Activated CD8-positive, alpha-beta memory T cell treated with anti-CD3 and anti-CD28 coated beads, Interleukin-2, amount 10 ng/mL, durations not matched to agents 7 days and 5 days (primary cell): Measurements from ENCODE around the gene SNN. TPM values are rescaled to one million over a fixed set of nuclear protein-coding genes. Genes with fewer than 3 reads are reported as not detected.

ENCODE experiments used
- ATAC-seq: fragments of 150-1000 bp; cut with Tn5 transposase; one replicate; pipeline ENCODE4 v1.10.0; 2021; ENCODE audit warnings: moderate library complexity
- CTCF ChIA-PET: fragments of 350-600 bp; sonication (Branson Sonifier 250); formaldehyde crosslinking; loops from one replicate; lab custom pipeline; 2021; ENCODE audit warnings: antibody characterized with exemption; lab: Charles Lee
- DNase-seq: peaks from one replicate; pipeline ENCODE4 v3.0.0-alpha.2; 2020
- H3K27ac Mint-ChIP-seq: one replicate; pipeline ENCODE4 v1.8.0; 2021; ENCODE audit warnings: mild to moderate bottlenecking, mixed read lengths
- H3K27me3 Mint-ChIP-seq: one replicate; pipeline ENCODE4 v1.8.0; 2021; ENCODE audit warnings: mixed read lengths
- H3K36me3 Mint-ChIP-seq: one replicate; pipeline ENCODE4 v1.8.0; 2021; ENCODE audit warnings: mild to moderate bottlenecking, mixed read lengths
- H3K4me1 Mint-ChIP-seq: one replicate; pipeline ENCODE4 v1.8.0; 2021; ENCODE audit warnings: mixed read lengths
- H3K4me3 Mint-ChIP-seq: one replicate; pipeline ENCODE4 v1.8.0; 2021; ENCODE audit warnings: mild to moderate bottlenecking, moderate library complexity, mixed read lengths
- H3K9me3 Mint-ChIP-seq: one replicate; pipeline ENCODE4 v1.8.0; 2022; ENCODE audit warnings: low read depth, mixed read lengths
- total RNA-seq, 2 experiments: library from RNA; stranded (reverse); gene quantifications; one replicate each; pipeline ENCODE4 v1.2.3, GENCODE V29; 2021

Gene SNN
- total RNA-seq, 2 experiments from 2014 or later, result 3.0 to 4.0 TPM

GRCh38 chr16:11689031-11689840 lies 21.0 kb downstream of the SNN start:
- CTCF ChIA-PET, result interaction anchor here (0.7 to 2.5 kb wide), 11 partner anchors 9 to 740 kb away, joined by 3 to 12 read pairs (median 4); no protein-coding TSS in a partner anchor
- Mint-ChIP-seq H3K9me3 (no peaks in the 10 kb centered on the region), H3K4me3 (no peak overlapping the region), H3K27me3 (no peaks in the 10 kb centered on the region), H3K27ac (no peak overlapping the region), H3K36me3 (peaks cover 56% of the 10 kb centered on the region), H3K4me1 (peaks cover 15% of the 10 kb centered on the region)
- no peak for ATAC-seq
- no peak for DNase-seq

- no peak overlapping the region for H3K27ac Mint-ChIP-seq
- no peaks in the 10 kb centered on the region for H3K9me3 Mint-ChIP-seq
- peaks cover 57% of the 10 kb centered on the region for H3K36me3 Mint-ChIP-seq
- H3K4me3 Mint-ChIP-seq, result no peak overlapping the region
- ATAC-seq, result no peak
- no peaks in the 10 kb centered on the region for H3K27me3 Mint-ChIP-seq
- no peak for DNase-seq
- peaks cover 26% of the 10 kb centered on the region for H3K4me1 Mint-ChIP-seq
- CTCF ChIA-PET, result interaction anchor here (0.9 to 2.5 kb wide), 3 partner anchors 23 to 160 kb away, joined by 3 to 12 read pairs (median 3); no protein-coding TSS in a partner anchor
Measured at GRCh38 chr16:11691235-11691634, 23.0 kb downstream of the SNN start.

- Mint-ChIP-seq H3K36me3 (peaks cover 58% of the 10 kb centered on the region), H3K4me3 (no peak overlapping the region), H3K4me1 (peaks cover 31% of the 10 kb centered on the region), H3K27me3 (no peaks in the 10 kb centered on the region), H3K9me3 (no peaks in the 10 kb centered on the region), H3K27ac (no peak overlapping the region)
- ATAC-seq (no peak), DNase-seq (peak; percentile 30)
- CTCF ChIA-PET, result interaction anchor here (1.2 to 2.5 kb wide), 2 partner anchors 52 to 160 kb away, joined by 3 to 12 read pairs; no protein-coding TSS in a partner anchor
Measured at GRCh38 chr16:11691771-11692170, 23.5 kb downstream of the SNN start.

- peaks cover 58% of the 10 kb centered on the region for H3K36me3 Mint-ChIP-seq
- DNase-seq (no peak), ATAC-seq (no peak)
- H3K27me3 Mint-ChIP-seq, result no peaks in the 10 kb centered on the region
- CTCF ChIA-PET, result interaction anchor here (2.5 kb wide), 1 partner anchor 161 kb away, joined by 12 read pairs; no protein-coding TSS in a partner anchor
- no peaks in the 10 kb centered on the region for H3K9me3 Mint-ChIP-seq
- H3K27ac Mint-ChIP-seq, result no peak overlapping the region
- no peak overlapping the region for H3K4me3 Mint-ChIP-seq
- H3K4me1 Mint-ChIP-seq, result peaks cover 35% of the 10 kb centered on the region
Measured at GRCh38 chr16:11692171-11692570, 23.9 kb downstream of the SNN start.

- peaks cover 57% of the 10 kb centered on the region for H3K36me3 Mint-ChIP-seq
- CTCF ChIA-PET, result no interaction called here
Measured at GRCh38 chr16:11692651-11693050, 24.4 kb downstream of the SNN start.

GRCh38 chr16:11696266-11697012 lies 28.2 kb downstream of the SNN start:
- Mint-ChIP-seq H3K4me1 (peaks cover 42% of the 10 kb centered on the region), H3K4me3 (no peak overlapping the region), H3K27ac (peak overlapping the region; percentile 62), H3K36me3 (peaks cover 53% of the 10 kb centered on the region), H3K27me3 (no peaks in the 10 kb centered on the region), H3K9me3 (no peaks in the 10 kb centered on the region)
- DNase-seq (peak; percentile 69), ATAC-seq (peak; percentile 61)
- CTCF ChIA-PET, result interaction anchor here (0.8 to 2.5 kb wide), 5 partner anchors 11 to 300 kb away, joined by 3 to 14 read pairs (median 5); no protein-coding TSS in a partner anchor

More at GRCh38 chr16:11692651-11693050, 24.4 kb downstream of the SNN start:
- DNase-seq, result peak; percentile 39
- peaks cover 40% of the 10 kb centered on the region for H3K4me1 Mint-ChIP-seq
- no peaks in the 10 kb centered on the region for H3K27me3 Mint-ChIP-seq
- H3K9me3 Mint-ChIP-seq, result no peaks in the 10 kb centered on the region
- H3K4me3 Mint-ChIP-seq, result no peak overlapping the region
- no peak overlapping the region for H3K27ac Mint-ChIP-seq
- ATAC-seq, result no peak

- DNase-seq (peak; percentile 36), ATAC-seq (no peak)
- CTCF ChIA-PET, result interaction anchor here (0.8 to 2.5 kb wide), 9 partner anchors 9 to 371 kb away, joined by 3 to 14 read pairs (median 4); partner anchors contain the start of gene TXNDC11
- Mint-ChIP-seq H3K36me3 (peaks cover 48% of the 10 kb centered on the region), H3K27me3 (no peaks in the 10 kb centered on the region), H3K9me3 (no peaks in the 10 kb centered on the region), H3K27ac (peak overlapping the region; percentile 37), H3K4me1 (peaks cover 45% of the 10 kb centered on the region), H3K4me3 (no peak overlapping the region)
Measured at GRCh38 chr16:11697319-11697718, 29.1 kb downstream of the SNN start.

GRCh38 chr16:11698271-11698689 lies 30.0 kb downstream of the SNN start:
- CTCF ChIA-PET, result interaction anchor here (0.9 to 2.5 kb wide), 9 partner anchors 9 to 370 kb away, joined by 3 to 14 read pairs (median 4); partner anchors contain the start of gene TXNDC11
- DNase-seq (peak; percentile 54), ATAC-seq (peak; percentile 57)
- Mint-ChIP-seq H3K27ac (peak overlapping the region; percentile 39), H3K4me3 (no peak overlapping the region), H3K4me1 (peaks cover 50% of the 10 kb centered on the region), H3K27me3 (no peaks in the 10 kb centered on the region), H3K36me3 (peaks cover 51% of the 10 kb centered on the region), H3K9me3 (no peaks in the 10 kb centered on the region)

- DNase-seq (peak; percentile 30), ATAC-seq (no peak)
- CTCF ChIA-PET, result no interaction called here
- no peaks in the 10 kb centered on the region for H3K9me3 Mint-ChIP-seq
- H3K4me1 Mint-ChIP-seq, result peaks cover 56% of the 10 kb centered on the region
- H3K27me3 Mint-ChIP-seq, result no peaks in the 10 kb centered on the region
- H3K4me3 Mint-ChIP-seq, result no peak overlapping the region
- peaks cover 57% of the 10 kb centered on the region for H3K36me3 Mint-ChIP-seq
- no peak overlapping the region for H3K27ac Mint-ChIP-seq
Measured at GRCh38 chr16:11699234-11699894, 31.1 kb downstream of the SNN start.

GRCh38 chr16:11700264-11701029 lies 32.2 kb downstream of the SNN start:
- no peaks in the 10 kb centered on the region for H3K27me3 Mint-ChIP-seq
- no peak overlapping the region for H3K27ac Mint-ChIP-seq
- DNase-seq, result peak; percentile 36
- peaks cover 56% of the 10 kb centered on the region for H3K36me3 Mint-ChIP-seq
- no peaks in the 10 kb centered on the region for H3K9me3 Mint-ChIP-seq
- ATAC-seq, result no peak
- CTCF ChIA-PET, result interaction anchor here (0.7 kb wide), 1 partner anchor 310 kb away, joined by 4 read pairs; no protein-coding TSS in a partner anchor
- H3K4me1 Mint-ChIP-seq, result peaks cover 54% of the 10 kb centered on the region
- no peak overlapping the region for H3K4me3 Mint-ChIP-seq

- no peaks in the 10 kb centered on the region for H3K9me3 Mint-ChIP-seq
- peaks cover 20% of the 10 kb centered on the region for H3K4me1 Mint-ChIP-seq
- ATAC-seq, result no peak
- DNase-seq, result peak; percentile 0
- H3K27me3 Mint-ChIP-seq, result no peaks in the 10 kb centered on the region
- CTCF ChIA-PET, result interaction anchor here (1.0 to 1.1 kb wide), 2 partner anchors 10 to 309 kb away, joined by 3 to 4 read pairs; no protein-coding TSS in a partner anchor
- no peak overlapping the region for H3K4me3 Mint-ChIP-seq
- H3K36me3 Mint-ChIP-seq, result peaks cover 40% of the 10 kb centered on the region
- H3K27ac Mint-ChIP-seq, result no peak overlapping the region
Measured at GRCh38 chr16:11705311-11706025, 37.2 kb downstream of the SNN start.
